ENCODE measurements around the gene SLC25A33.

DNA sequence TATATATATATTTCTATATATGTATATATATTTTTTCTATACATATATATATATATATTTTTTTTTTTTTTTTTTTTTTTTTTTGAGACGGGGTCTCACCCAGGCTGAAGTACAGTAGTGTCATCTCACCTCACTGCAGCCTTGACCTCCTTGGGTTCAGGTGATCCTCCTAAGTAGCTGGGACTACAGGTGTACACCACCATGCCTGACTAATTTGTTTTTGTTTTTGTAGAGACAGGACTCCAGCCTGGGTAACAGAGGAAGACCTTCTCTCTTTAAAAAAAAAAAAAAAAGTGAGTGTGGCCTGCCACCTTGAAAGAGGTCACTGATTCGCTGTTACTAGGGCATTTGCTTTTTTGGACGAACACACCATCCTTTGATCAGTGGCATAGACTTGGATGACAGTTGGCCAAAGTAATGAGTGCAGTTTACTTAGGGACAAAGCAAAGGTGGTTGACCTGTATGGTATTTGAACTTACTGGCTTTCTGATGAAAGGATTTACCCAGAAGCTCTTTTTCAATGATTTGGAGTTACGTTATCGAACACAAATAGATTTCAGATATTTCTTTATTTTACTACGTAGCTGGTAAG lies 10.8 kb downstream of the SLC25A33 start:
- TF ChIP-seq, protein P1, sequence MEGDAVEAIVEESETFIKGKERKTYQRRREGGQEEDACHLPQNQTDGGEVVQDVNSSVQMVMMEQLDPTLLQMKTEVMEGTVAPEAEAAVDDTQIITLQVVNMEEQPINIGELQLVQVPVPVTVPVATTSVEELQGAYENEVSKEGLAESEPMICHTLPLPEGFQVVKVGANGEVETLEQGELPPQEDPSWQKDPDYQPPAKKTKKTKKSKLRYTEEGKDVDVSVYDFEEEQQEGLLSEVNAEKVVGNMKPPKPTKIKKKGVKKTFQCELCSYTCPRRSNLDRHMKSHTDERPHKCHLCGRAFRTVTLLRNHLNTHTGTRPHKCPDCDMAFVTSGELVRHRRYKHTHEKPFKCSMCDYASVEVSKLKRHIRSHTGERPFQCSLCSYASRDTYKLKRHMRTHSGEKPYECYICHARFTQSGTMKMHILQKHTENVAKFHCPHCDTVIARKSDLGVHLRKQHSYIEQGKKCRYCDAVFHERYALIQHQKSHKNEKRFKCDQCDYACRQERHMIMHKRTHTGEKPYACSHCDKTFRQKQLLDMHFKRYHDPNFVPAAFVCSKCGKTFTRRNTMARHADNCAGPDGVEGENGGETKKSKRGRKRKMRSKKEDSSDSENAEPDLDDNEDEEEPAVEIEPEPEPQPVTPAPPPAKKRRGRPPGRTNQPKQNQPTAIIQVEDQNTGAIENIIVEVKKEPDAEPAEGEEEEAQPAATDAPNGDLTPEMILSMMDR (optimal IDR thresholded peaks at IDR 0.05 in 1 of 3, IDR thresholded peaks at IDR 0.05 in 1 of 3, conservative IDR thresholded peaks at IDR 0.05 in 1 of 3; ENCODE audit: extremely low read depth in 1 of 3, insufficient read depth in 2 of 3, low read length in 3 of 3), result no peak
- no peak for TF ChIP-seq EZH2 (IDR thresholded peaks at IDR 0.05; ENCODE audit: low read length)
